ENCODE data around the gene MYH4.

- no peak for TF ChIP-seq TEAD4 (IDR thresholded peaks at IDR 0.05)
- no peak for TF ChIP-seq YY1 (IDR thresholded peaks at IDR 0.05; ENCODE audit: low read depth)
Measured at GRCh38 chr17:10394201-10394887, 75.0 kb downstream of the MYH4 start.
